ENCODE results near the gene OR51E1.
A peak's percentile ranks its signal among the peaks of the same experiment; 100 is the strongest.

OR51E1 gene, protein sequence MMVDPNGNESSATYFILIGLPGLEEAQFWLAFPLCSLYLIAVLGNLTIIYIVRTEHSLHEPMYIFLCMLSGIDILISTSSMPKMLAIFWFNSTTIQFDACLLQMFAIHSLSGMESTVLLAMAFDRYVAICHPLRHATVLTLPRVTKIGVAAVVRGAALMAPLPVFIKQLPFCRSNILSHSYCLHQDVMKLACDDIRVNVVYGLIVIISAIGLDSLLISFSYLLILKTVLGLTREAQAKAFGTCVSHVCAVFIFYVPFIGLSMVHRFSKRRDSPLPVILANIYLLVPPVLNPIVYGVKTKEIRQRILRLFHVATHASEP

GRCh38 chr11:4643682-4644081 lies at the start of gene OR51E1:
Gene OR51E1, plus strand, starts transcription at chr11:4643982. Its CDS starts 8,545 bp downstream, at chr11:4652527.
- no peak for DNase-seq (ENCODE audit: low read depth)

DNA sequence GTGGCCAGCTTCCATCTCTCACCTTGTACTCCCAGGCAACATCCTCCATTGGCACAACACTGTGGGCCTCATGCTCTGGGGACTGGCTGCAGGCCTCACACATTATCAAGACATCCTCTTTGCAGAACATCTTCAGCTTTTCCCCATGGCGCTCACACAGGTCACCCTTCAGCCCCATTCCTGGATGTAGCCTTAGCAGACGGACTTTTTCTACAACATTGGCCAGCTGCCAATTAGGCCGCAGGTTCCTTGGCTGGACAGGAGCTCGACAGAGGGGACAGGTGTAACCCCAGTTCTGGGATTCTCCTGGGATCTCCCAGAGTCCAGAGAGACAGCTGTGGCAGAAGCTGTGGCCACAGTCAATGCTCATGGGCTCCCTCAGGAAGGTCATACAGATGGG lies 38.7 kb upstream of the OR51E1 start:
- DNase-seq (ENCODE audit: low read depth): no peak

DNA sequence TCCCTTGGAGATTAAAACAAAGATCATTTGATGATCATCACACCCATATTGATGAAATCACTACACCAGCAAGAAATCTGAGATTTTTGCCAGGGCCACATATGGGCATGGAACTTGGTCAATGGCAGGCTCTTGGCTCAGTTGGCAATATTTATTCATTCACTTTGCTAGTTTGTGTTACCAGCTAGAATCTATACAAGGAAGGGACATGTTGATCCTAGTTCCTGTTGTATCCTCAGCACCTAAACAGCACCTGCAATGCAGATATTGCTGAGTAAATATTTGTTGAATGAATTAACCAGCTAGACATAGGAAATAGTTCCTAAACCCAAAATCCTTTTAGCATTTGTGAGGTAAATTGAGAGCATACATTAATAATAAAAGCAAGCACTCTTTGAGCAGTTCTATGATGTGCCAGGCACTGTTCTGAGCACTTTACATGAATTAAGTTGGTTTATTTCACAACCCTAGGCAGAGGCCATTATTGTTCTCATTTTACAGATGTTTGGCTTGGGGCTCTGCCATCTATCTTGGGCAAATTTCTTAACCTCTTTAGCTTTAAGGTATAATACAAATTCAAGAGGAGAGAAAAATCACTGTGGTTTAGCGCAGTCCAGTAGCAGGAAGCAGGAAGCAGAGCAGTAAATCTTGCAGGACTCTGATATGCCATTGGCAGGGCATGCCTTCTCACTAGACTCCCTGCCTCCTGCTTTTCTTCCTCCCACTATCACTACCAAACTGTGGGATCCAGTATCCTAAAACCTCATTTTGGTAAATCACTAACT lies 37.4 kb upstream of the OR51E1 start:
- DNase-seq (ENCODE audit: low read depth): peak; percentile 78

DNA sequence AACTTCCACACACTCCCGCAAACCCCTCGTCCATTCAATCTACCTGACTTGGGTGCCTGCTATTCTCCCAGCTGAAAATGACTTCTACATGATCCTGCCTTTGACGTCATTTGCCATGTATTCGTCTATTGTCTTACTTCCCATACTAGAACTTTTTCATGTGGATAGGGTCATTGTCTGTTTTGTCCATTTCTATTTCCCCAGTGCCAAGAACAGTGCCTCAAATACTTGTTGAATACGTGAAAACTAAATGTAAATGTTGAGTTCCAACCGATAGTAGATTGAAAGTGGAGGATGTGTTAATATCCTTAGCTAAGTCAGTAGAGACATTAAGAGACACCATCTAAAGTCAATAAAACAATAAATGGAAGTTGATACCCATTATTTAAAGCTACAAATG lies 36.7 kb upstream of the OR51E1 start:
- DNase-seq (ENCODE audit: low read depth): no peak

GRCh38 chr11:4607781-4608666 lies 35.8 kb upstream of the OR51E1 start, which contains the start of gene TRIM68:
Gene TRIM68, minus strand, starts transcription at chr11:4608231. Its CDS starts 2,727 bp downstream, at chr11:4605504.
- peak; percentile 94 for DNase-seq (ENCODE audit: low read depth)

DNA sequence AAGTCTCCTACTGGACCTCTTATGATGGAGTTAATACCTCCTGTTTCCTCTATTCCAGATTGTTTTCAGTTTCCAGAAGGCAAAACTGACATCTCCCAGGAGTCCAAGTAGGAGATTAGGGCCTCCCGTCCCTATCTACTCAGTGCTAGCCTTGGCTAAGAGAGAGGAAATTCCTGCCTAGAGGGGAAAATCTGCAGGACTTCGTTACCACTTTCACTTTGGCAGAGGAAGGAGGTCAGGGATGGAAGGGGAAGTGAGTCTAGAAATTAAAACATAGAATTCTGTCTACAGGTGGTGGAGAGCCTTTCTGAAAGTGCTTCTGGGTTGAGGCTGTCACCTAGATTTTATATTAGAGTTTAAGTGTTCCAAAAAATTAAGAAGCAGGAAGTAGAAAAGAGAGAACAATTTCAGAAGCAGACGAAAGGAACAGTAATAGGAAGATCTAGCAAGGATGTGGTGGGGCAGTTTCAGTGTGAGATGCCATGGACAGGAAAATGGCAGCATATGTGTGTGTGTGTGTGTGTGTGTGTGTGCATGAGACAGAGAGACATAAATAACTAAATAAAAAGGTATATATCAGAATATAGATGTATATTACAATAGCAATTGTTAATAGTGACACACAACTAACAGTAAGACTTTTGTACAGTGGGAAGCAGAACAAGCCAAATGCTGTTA lies 33.4 kb upstream of the OR51E1 start:
- peak; percentile 6 for DNase-seq (ENCODE audit: low read depth)

DNA sequence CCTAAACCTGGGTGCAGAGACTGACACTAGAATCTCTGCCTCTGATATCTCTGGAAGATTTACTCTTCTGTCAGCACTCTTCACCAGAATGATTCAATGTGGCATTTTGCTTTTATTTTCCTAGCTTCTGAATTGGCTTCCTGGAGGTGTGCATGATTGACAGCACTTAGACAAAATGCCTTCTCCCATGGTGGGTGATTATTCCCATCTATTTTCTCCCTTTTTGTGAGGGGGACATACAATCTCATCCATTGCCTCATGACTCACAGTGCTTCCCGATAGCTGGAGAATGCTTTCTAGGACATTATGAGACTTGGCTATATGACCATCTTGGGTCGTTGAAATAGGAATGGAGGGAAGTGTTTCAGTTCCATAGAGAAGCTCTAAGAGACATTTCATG lies 31.8 kb upstream of the OR51E1 start:
- no peak for DNase-seq (ENCODE audit: low read depth)

- DNase-seq (ENCODE audit: low read depth): no peak
Observed at GRCh38 chr11:4615856-4616444, 27.8 kb upstream of the OR51E1 start.

GRCh38 chr11:4619514-4619913 lies 24.3 kb upstream of the OR51E1 start:
- DNase-seq (ENCODE audit: low read depth): no peak

GRCh38 chr11:4626207-4627099 lies 17.3 kb upstream of the OR51E1 start:
- DNase-seq (ENCODE audit: low read depth): peak; percentile 69

DNA sequence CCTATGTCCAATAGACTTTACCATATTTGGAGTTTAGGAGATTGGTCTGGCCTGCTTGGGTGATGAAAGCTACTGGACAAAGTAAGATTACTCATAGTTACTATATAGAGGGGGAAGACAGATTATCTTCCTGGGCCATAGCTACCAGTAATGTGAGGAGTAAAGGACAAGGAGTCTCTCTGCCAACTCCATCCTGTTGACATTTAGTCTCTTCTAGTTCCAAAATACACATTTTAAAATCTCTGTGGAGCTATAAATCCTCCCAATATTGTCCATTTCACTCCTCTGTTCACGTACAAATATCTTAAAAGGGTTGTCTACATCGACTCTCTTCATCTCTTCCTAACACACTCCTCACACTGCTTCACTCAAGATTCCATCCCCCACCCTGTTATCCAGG lies 7.6 kb upstream of the OR51E1 start:
- DNase-seq (ENCODE audit: low read depth): no peak

GRCh38 chr11:4636962-4637661 lies 6.7 kb upstream of the OR51E1 start, which contains the start of gene OR51D1:
Gene OR51D1, plus strand, starts transcription at chr11:4637477. Its CDS starts 2,314 bp downstream, at chr11:4639791.
- DNase-seq (ENCODE audit: low read depth): peak; percentile 56

DNA sequence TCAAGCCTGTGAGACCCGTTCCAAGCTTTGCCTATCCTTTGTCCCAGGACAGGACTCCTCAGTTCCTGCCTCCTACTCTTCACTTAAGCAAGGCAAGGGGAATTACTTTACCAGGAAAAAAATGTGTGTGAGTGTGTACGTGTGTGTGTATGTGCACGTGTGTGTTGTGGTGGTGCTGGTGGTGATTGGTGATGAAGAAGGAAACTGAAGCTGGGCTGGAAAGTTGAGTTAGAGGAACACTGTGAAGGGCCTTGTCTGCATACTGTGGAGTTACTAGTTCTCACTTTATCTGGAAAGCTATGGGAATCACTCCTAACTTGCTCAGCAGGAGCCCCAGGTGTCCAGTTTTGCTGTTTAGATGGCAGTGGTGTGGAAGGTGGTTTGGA lies 6.1 kb upstream of the OR51E1 start:
- no peak for DNase-seq (ENCODE audit: low read depth)

DNA sequence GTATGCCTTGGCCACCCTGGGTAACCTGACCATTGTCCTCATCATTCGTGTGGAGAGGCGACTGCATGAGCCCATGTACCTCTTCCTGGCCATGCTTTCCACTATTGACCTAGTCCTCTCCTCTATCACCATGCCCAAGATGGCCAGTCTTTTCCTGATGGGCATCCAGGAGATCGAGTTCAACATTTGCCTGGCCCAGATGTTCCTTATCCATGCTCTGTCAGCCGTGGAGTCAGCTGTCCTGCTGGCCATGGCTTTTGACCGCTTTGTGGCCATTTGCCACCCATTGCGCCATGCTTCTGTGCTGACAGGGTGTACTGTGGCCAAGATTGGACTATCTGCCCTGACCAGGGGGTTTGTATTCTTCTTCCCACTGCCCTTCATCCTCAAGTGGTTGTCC lies 3.9 kb upstream of the OR51E1 start:
- DNase-seq (ENCODE audit: low read depth): no peak

GRCh38 chr11:4641501-4641900 lies 2.3 kb upstream of the OR51E1 start:
- DNase-seq (ENCODE audit: low read depth): no peak

- no peak for DNase-seq (ENCODE audit: low read depth)
Observed at GRCh38 chr11:4642043-4642442, 1.7 kb upstream of the OR51E1 start.

DNA sequence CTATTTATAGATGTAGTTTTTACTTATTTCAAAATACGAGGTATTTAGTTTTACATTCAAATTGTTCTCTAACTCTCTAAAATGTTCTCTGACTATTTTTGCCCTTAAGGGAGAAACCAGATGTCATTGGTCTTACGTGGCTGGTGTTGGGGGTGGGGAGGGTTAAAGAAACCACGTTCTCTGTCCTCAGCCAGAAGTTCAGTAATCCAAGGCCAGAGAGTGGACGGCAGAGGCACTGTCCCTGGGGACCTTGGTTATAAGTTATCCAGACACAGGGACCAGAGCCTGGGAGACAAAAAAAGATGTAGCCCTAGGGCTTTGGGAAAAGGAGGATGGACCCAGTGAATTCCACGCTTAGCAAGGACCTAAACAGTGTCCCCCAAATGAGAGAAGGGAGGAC lies 706 bp upstream of the OR51E1 start:
- no peak for DNase-seq (ENCODE audit: low read depth)

DNA sequence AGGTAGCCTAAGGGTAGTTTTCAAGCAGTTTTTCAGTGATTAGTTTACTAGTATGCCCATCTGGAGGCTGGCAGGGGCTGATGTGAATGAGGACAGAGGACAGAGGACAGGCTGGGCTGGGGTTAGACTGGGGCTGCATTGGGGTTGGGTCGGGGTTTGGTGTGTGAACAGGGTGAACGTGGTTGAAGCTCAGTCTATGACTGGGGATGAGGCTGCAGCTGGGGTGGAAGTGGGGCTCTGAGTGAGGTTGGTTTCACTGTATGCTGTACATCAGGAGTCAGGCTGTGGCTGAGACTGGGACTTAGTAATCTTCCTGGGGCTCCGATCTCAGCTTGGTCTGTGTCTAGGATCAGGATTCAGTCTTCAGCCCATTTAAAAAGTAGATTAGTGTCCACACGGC lies 451 bp downstream of the OR51E1 start:
- no peak for DNase-seq (ENCODE audit: low read depth)

- DNase-seq (ENCODE audit: low read depth): no peak
Observed at GRCh38 chr11:4645974-4646373, 2.2 kb downstream of the OR51E1 start.

GRCh38 chr11:4647766-4648165 lies 4.0 kb downstream of the OR51E1 start:
- DNase-seq (ENCODE audit: low read depth): no peak
